DOHH2 (cell line): ENCODE data around the gene PHAF1.

ENCODE experiments used
- H3F3A ChIP-seq: fragments of 200-600 bp; sonication (generic), shearing (Covaris generic); 2 replicates; pipeline ENCODE4 v1.6.0; 2016; ENCODE audit warnings: antibody characterized with exemption, mild to moderate bottlenecking; ENCODE audit not compliant: control insufficient read depth, insufficient read depth
- H3K27ac ChIP-seq: fragments of 200-600 bp; sonication (generic); 2 replicates; pipeline ENCODE4 v1.5.1; 2014; ENCODE audit warnings: low read depth, mild to moderate bottlenecking, low read length, moderate library complexity
- H3K27me3 ChIP-seq: fragments of 200-600 bp; sonication (generic); 2 replicates; pipeline ENCODE4 v1.6.1; 2014; ENCODE audit warnings: mild to moderate bottlenecking, low read length, mixed read lengths; ENCODE audit not compliant: control insufficient read depth
- H3K36me3 ChIP-seq: fragments of 200-600 bp; sonication (generic); 2 replicates; pipeline ENCODE4 v1.6.1; 2014; ENCODE audit warnings: mild to moderate bottlenecking, low read length, moderate library complexity, mixed read lengths; ENCODE audit not compliant: control insufficient read depth
- H3K4me1 ChIP-seq: fragments of 200-600 bp; sonication (generic); 2 replicates; pipeline ENCODE4 v1.6.1; 2014; ENCODE audit warnings: mild to moderate bottlenecking, low read length, mixed read lengths; ENCODE audit not compliant: control insufficient read depth
- H3K4me2 ChIP-seq: fragments of 200-600 bp; sonication (generic); 2 replicates; pipeline ENCODE4 v1.6.0; 2014; ENCODE audit warnings: mild to moderate bottlenecking, low read length, moderate library complexity
- H3K4me3 ChIP-seq: fragments of 200-600 bp; sonication (generic); 2 replicates; pipeline ENCODE4 v1.5.1; 2014; ENCODE audit warnings: mild to moderate bottlenecking, low read length, mixed read lengths
- H3K79me2 ChIP-seq: fragments of 200-600 bp; sonication (generic); 2 replicates; pipeline ENCODE4 v1.6.1; 2014; ENCODE audit warnings: mild to moderate bottlenecking, low read length, mixed read lengths; ENCODE audit not compliant: control insufficient read depth
- H3K9me2 ChIP-seq: fragments of 200-600 bp; sonication (generic); replicated peaks from 2 replicates; pipeline ENCODE4 v1.6.1; 2014; ENCODE audit warnings: mild to moderate bottlenecking, low read length, mixed read lengths; ENCODE audit not compliant: control insufficient read depth
- H3K9me3 ChIP-seq: fragments of 200-600 bp; sonication (generic); 2 replicates; pipeline ENCODE4 v1.6.1; 2014; ENCODE audit warnings: antibody characterized with exemption, low read length, mixed read lengths; ENCODE audit not compliant: control insufficient read depth, insufficient read depth
- H4K20me1 ChIP-seq: fragments of 200-600 bp; sonication (generic); 2 replicates; pipeline ENCODE4 v1.6.0; 2014; ENCODE audit warnings: low read depth, mild to moderate bottlenecking, antibody characterized with exemption, low read length, moderate library complexity; ENCODE audit not compliant: control insufficient read depth, insufficient read depth
- EZH2phosphoT487 ChIP-seq: fragments of 200-600 bp; sonication (generic); IDR thresholded peaks from 2 replicates; pipeline ENCODE4 v1.6.1; 2017; ENCODE audit warnings: borderline replicate concordance, mild to moderate bottlenecking, antibody characterized with exemption, low read length, moderate library complexity, mixed read lengths
- TF ChIP-seq, protein P1 (sequence below): fragments of 200-600 bp; sonication (generic); IDR thresholded peaks from one replicate; pipeline ENCODE4 v1.5.1; 2014; ENCODE audit warnings: antibody characterized with exemption, mild to moderate bottlenecking, low read depth, low read length; ENCODE audit not compliant: poor library complexity, severe bottlenecking

PHAF1 gene

DNA sequence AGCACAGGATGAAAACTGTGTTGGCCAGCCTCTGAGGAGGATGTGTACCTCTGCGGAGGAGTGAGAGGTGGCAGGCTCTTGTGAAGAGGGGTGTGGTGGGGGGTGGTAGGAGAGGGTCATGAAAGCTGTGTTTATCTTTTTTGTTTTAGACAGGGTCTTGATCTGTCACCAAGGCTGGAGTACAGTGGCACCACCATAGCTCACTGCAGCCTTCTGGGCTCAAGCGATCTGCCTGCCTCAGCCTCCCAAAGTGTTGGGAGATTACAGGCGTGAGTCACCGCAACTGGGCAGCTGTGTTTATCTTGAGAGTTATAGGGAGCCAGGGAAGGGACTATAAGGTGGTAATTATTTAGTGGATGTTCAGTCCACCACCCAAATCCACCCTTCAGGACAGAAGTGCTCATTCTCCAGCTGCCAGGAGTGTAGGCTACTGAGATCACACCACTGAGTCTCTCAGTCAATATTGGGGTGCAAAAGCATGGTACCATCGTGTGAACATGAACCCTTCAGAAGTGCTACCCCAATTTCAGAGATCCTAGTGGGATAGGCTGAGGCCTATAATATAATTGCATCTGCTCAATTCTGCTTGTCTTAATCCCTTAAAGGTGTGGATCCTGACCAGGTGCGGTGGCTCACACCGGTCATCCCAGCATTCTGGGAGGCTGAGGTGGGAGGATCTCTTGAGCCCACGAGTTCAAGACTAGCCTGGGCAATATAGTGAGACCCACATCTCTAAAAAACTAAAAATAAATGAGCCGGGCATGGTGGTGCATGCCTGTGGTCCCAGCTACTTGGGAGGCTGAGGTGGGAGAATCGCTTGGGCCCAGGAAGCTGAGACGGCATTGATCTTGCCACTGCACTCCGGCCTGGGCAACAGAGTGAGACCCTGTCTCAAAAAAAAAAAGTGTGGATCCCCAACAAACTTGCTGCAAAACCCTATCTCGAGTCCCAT, 81.0 kb downstream of the PHAF1 start:
- Histone ChIP-seq H3K79me2 (peaks cover 34% of the 10 kb centered on the region), H3K4me2 (no peak overlapping the region)
- TF ChIP-seq EZH2phosphoT487: no peak

DNA sequence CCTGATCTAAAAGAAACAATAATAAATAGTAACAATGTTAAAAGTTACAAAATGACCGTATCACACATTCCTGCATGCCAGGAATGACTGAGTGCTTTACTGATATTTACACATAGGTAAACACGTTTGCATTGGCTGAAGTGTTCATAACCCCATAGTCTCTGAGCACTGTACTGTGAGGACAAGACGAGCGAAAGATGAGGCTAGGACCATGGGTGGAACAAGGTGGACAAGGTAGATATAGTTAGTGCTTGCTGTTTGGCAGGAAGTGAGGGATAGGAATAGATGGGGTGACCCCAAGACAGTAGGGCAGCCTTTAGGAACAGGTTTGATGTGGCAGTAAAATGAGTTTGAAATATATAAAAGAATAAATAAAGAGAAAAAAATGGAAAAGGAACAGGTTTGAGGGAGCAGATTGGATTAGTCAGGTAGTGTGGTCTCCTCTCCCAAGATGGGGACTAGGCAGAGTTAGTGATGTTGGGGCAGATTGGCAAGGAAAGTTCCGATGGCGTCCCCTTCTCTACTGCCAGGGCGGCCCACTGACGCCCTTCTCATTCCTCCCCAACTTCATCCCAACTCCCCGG, 81.8 kb downstream of the PHAF1 start:
- Histone ChIP-seq H3K27me3 (peaks cover 3% of the 10 kb centered on the region), H3K9me3 (no peaks in the 10 kb centered on the region), H3K79me2 (peaks cover 34% of the 10 kb centered on the region), H3K9me2 (no peaks in the 10 kb centered on the region), H4K20me1 (peaks cover 3% of the 10 kb centered on the region), H3K4me1 (peaks cover 15% of the 10 kb centered on the region), H3K36me3 (peaks cover 44% of the 10 kb centered on the region), H3F3A (no peaks in the 10 kb centered on the region), H3K4me2 (peak overlapping the region; percentile 89), H3K4me3 (peak overlapping the region; percentile 95), H3K27ac (no peak overlapping the region)
- TF ChIP-seq EZH2phosphoT487: no peak
- TF ChIP-seq, protein P1, sequence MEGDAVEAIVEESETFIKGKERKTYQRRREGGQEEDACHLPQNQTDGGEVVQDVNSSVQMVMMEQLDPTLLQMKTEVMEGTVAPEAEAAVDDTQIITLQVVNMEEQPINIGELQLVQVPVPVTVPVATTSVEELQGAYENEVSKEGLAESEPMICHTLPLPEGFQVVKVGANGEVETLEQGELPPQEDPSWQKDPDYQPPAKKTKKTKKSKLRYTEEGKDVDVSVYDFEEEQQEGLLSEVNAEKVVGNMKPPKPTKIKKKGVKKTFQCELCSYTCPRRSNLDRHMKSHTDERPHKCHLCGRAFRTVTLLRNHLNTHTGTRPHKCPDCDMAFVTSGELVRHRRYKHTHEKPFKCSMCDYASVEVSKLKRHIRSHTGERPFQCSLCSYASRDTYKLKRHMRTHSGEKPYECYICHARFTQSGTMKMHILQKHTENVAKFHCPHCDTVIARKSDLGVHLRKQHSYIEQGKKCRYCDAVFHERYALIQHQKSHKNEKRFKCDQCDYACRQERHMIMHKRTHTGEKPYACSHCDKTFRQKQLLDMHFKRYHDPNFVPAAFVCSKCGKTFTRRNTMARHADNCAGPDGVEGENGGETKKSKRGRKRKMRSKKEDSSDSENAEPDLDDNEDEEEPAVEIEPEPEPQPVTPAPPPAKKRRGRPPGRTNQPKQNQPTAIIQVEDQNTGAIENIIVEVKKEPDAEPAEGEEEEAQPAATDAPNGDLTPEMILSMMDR: no peak

More for the DNA sequence above, 81.0 kb downstream of the PHAF1 start:
- H3F3A ChIP-seq: no peaks in the 10 kb centered on the region
- H3K4me3 ChIP-seq: no peak overlapping the region
- no peaks in the 10 kb centered on the region for H3K9me2 ChIP-seq
- H3K4me1 ChIP-seq: peaks cover 16% of the 10 kb centered on the region
- no peaks in the 10 kb centered on the region for H3K9me3 ChIP-seq
- no peaks in the 10 kb centered on the region; the same call in 1 of the 2 replicates for H4K20me1 ChIP-seq
- peaks cover 36% of the 10 kb centered on the region for H3K36me3 ChIP-seq
- H3K27me3 ChIP-seq: peaks cover 11% of the 10 kb centered on the region
- no peak overlapping the region for H3K27ac ChIP-seq

DNA sequence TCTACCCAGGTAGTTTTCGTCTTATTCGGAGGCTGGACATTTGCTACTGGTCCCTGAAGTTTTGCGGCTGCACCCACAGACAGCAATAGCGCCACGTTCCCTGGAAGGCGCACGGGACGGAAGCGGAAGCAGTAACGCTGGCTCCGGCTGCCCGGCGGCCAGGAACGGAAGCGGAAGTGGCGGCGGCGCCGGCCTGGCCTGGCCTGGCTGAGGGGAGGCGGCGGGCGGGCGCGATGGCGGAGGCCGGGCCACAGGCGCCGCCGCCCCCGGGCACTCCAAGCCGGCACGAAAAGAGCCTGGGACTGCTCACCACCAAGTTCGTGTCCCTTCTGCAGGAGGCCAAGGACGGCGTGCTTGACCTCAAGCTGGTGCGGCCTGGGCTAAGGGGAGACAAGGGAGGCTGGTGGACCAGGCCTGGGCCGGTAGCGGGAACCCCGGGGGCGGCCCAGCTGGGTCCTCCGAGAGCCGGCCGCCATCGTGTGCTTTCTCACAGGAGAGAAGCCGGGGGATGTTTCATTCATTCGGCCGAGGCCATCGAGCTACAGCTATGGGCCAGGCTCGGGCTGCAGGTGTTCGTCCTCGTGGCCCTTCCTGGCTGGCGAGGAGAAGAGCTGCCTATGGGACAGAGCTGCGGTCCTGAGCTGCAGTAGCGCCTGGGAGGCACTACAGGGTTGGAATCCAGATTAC, 82.4 kb downstream of the PHAF1 start, which contains the start of gene E2F4:
Gene E2F4 (plus strand): TSS at position 161 of the 687 bp plus-strand sequence. CDS start 73 bp downstream, at position 234.
- TF ChIP-seq, protein P1: no peak
- no peak for TF ChIP-seq EZH2phosphoT487
- Histone ChIP-seq H3K9me3 (no peaks in the 10 kb centered on the region), H3K4me3 (peak within 1 kb of the TSS; percentile 95), H3K9me2 (no peaks in the 10 kb centered on the region), H3K27ac (peak within 1 kb of the TSS; percentile 44), H3K36me3 (peaks cover 50% of the 10 kb centered on the region), H3K79me2 (peaks cover 38% of the 10 kb centered on the region), H3K4me1 (peaks cover 15% of the 10 kb centered on the region), H4K20me1 (peaks cover 3% of the 10 kb centered on the region), H3K4me2 (peak within 1 kb of the TSS; percentile 89), H3F3A (no peaks in the 10 kb centered on the region), H3K27me3 (no peaks in the 10 kb centered on the region; the same call in 1 of the 2 replicates)
